GOT3 (cell line): ENCODE data around the gene ACTA2.

Experiments used
- DNase-seq: peaks from one replicate; lab custom pipeline; 2025; ENCODE audit warnings: mixed read lengths; lab: John Stamatoyannopoulos, UW

The ACTA2 gene

GRCh38 chr10:88892222-88892967 is 60.2 kb downstream of the ACTA2 start:
- no peak for DNase-seq

GRCh38 chr10:88890681-88891381 is 61.7 kb downstream of the ACTA2 start:
- DNase-seq = no peak

GRCh38 chr10:88889559-88890337 is 62.8 kb downstream of the ACTA2 start:
- DNase-seq = no peak

- DNase-seq = no peak
Observed at GRCh38 chr10:88888810-88889445, 63.6 kb downstream of the ACTA2 start.

- DNase-seq = no peak
Observed at GRCh38 chr10:88886557-88886956, 66.0 kb downstream of the ACTA2 start.
